Esophagus muscularis mucosa (tissue), 4 donors: ENCODE data around the gene CYB561. TPM values are rescaled to one million over a fixed set of nuclear protein-coding genes. Genes with fewer than 3 reads are reported as not detected.
A peak's percentile ranks its signal among the peaks of the same experiment; 100 is the strongest.

Experiments used
- DNase-seq: peaks from one replicate; pipeline ENCODE4 v3.0.0-alpha.2; 2017; ENCODE audit errors: extremely low spot score
- H3K27ac ChIP-seq, 4 donors: fragments of 200-600 bp; sonication (generic); replicated peaks in 1 of 4; 1 replicate in 3 of 4; 2 replicates in 1 of 4; pipeline ENCODE4 v1.5.1; 2016 to 2019; ENCODE audit warnings: mild to moderate bottlenecking in 1 of 4
- H3K27me3 ChIP-seq, 4 donors: fragments of 200-600 bp; sonication (generic); one replicate each; pipeline versions ENCODE4 v1.5.1 to v1.6.0; 2016 to 2019
- H3K36me3 ChIP-seq, 4 donors: fragments of 200-600 bp; sonication (generic); one replicate each; pipeline ENCODE4 v1.5.1; 2016 to 2019
- H3K4me1 ChIP-seq, 4 donors: fragments of 200-600 bp; sonication (generic); one replicate each; pipeline ENCODE4 v1.5.1; 2016 to 2019
- H3K4me3 ChIP-seq, 4 donors: fragments of 200-600 bp; sonication (generic); 1 replicate in 2 of 4; 2 replicates in 2 of 4; pipeline ENCODE4 v1.5.1; 2016 to 2019; ENCODE audit warnings: mild to moderate bottlenecking in 4 of 4, moderate library complexity in 1 of 4
- H3K9me3 ChIP-seq, 4 donors: fragments of 200-600 bp; sonication (generic); 1 replicate in 3 of 4; 2 replicates in 1 of 4; pipeline ENCODE4 v1.5.1; 2016 to 2019
- EP300 ChIP-seq: sonication (generic); formaldehyde crosslinking; IDR thresholded peaks from one replicate; pipeline ENCODE4 v1.6.1; 2017; ENCODE audit warnings: antibody characterized with exemption
- POLR2A ChIP-seq: fragments of 450-650 bp; IDR thresholded peaks from one replicate; pipeline ENCODE4 v1.6.1; 2017; ENCODE audit warnings: antibody characterized with exemption, moderate library complexity, mild to moderate bottlenecking, low read depth
- POLR2AphosphoS5 ChIP-seq, 2 donors: sonication (generic); formaldehyde crosslinking; IDR thresholded peaks; one replicate each; pipeline ENCODE4 v1.6.1; 2017; ENCODE audit warnings: antibody characterized with exemption in 2 of 2
- WGBS: methylation state at CpG from one replicate; pipeline ENCODE4 v1.1.5; 2018; 5-methylcytosine and 5-hydroxymethylcytosine counted together
- intact Hi-C: fragments of 100-400 bp; cut with DNase I; formaldehyde crosslinking; loops from one replicate; pipeline ENCODE4 v1.15.1; 2023
- total RNA-seq, 4 donors: library from RNA; depleted of rRNA; stranded (reverse); fragments of >200 nt; gene quantifications; one replicate each; pipeline versions ENCODE4 v1.1.0 to v1.2.1, GENCODE V29; 2016
- TF ChIP-seq, protein P1 (sequence below), 3 experiments: fragments of 200-600 bp in 2 of 3; fragments of 450-650 bp in 1 of 3; sonication (generic) in 2 of 3; IDR thresholded peaks; one replicate each; pipeline ENCODE4 v1.5.1; 2017 to 2019; ENCODE audit warnings: antibody characterized with exemption in 3 of 3, mild to moderate bottlenecking in 2 of 3, moderate library complexity in 1 of 3

The CYB561 gene
- total RNA-seq, 4 donors from 2014 or later, result 8.8 to 17.0 (median 13.2) TPM

DNA sequence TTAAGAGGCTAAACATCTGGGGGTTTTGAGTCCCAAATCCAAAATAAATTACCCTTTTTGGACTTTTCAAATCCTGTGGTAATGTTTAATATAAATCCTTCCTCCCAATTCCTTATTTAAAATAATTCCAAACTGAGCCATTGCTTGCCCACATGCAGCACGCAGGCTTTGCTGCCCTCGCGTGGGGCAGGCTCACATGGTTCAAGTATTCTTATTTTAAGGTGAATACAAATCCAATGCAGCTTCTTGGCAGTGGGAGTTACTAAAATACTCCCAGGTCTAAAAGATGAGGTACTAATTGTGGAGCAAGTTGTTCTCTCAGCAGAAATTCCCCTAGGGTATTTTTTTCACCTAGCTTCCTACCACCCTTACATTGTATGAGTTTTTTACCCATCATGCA is 33.0 kb downstream of the CYB561 start:
- TF ChIP-seq EP300 (no peak), POLR2AphosphoS5 (IDR thresholded peaks at IDR 0.05) (no peak), POLR2A (no peak)
- TF ChIP-seq, protein P1, sequence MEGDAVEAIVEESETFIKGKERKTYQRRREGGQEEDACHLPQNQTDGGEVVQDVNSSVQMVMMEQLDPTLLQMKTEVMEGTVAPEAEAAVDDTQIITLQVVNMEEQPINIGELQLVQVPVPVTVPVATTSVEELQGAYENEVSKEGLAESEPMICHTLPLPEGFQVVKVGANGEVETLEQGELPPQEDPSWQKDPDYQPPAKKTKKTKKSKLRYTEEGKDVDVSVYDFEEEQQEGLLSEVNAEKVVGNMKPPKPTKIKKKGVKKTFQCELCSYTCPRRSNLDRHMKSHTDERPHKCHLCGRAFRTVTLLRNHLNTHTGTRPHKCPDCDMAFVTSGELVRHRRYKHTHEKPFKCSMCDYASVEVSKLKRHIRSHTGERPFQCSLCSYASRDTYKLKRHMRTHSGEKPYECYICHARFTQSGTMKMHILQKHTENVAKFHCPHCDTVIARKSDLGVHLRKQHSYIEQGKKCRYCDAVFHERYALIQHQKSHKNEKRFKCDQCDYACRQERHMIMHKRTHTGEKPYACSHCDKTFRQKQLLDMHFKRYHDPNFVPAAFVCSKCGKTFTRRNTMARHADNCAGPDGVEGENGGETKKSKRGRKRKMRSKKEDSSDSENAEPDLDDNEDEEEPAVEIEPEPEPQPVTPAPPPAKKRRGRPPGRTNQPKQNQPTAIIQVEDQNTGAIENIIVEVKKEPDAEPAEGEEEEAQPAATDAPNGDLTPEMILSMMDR (IDR thresholded peaks at IDR 0.05), result no peak
- Histone ChIP-seq H3K36me3 (peaks cover 8 to 68% (median 33%) of the 10 kb centered on the region in 4 donors), H3K27me3 (no peaks in the 10 kb centered on the region), H3K27ac (no peak overlapping the region), H3K9me3 (no peaks in the 10 kb centered on the region), H3K4me1 (no peaks in the 10 kb centered on the region), H3K4me3 (no peak overlapping the region)
- intact Hi-C loops, result no loop called here
- DNase-seq, result no peak
- WGBS, result 90% methylated on average over 3 of the region's 3 CpGs

DNA sequence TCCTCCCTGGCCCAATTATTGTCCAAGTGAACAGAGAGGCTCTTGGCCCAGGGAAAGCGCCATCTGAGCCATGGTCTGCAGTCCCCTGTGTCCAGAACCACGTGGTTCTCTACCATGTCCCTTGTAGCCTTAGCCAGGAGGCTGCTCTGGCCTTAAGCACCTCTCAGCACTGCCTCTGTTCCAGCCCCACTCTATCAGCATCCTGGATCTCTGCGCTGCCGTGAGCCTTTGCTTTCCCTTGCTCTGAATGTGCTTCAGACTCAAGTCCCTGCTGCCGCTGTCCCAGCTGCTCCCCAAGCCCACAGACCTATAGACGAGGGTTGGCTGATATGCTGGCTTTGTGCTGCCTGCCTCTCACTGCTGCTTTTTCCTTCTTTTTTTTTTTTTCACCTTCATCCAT is 33.9 kb downstream of the CYB561 start:
- DNase-seq, result no peak
- Histone ChIP-seq H3K27ac (no peak overlapping the region), H3K4me3 (no peak overlapping the region), H3K27me3 (no peaks in the 10 kb centered on the region), H3K36me3 (peaks cover 8 to 63% (median 31%) of the 10 kb centered on the region in 4 donors), H3K9me3 (no peaks in the 10 kb centered on the region), H3K4me1 (no peaks in the 10 kb centered on the region)
- TF ChIP-seq, protein P1 (IDR thresholded peaks at IDR 0.05), result no peak
- no peak for TF ChIP-seq POLR2A
- TF ChIP-seq POLR2AphosphoS5 (IDR thresholded peaks at IDR 0.05), result no peak
- TF ChIP-seq EP300, result no peak
- WGBS, result 90% methylated on average over 6 of the region's 6 CpGs
- intact Hi-C loops, result no loop called here

DNA sequence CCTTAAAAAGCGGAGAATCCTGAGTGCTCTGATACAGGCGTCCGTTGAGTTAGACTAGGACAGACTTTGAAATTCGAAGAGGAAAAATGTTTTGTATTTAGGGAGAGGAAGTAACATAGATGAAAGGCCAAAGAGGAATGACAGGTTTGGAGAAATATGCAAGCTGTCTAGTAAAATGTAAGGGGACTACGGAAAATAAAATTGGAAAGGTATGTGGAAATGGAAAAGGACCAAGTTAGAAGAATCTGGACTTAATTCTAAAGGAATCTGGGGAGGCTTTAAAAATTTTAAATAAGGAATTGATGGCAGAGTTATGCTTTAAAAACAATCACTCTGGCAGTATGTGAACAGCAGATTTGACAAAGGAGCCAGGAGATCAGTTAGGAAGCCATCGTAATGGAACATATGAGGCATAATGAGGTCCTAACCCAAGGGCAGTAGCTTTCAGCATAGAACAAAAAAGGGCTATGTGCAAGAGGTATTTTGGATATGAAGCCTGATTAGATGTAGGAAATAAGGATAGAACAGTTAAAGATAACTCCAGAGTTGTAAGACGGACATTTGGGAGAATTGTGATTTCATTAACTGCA is 38.3 kb downstream of the CYB561 start:
- peaks cover 8 to 22% (median 12%) of the 10 kb centered on the region in 4 donors for H3K36me3 ChIP-seq
- TF ChIP-seq POLR2A (no peak), EP300 (no peak), POLR2AphosphoS5 (IDR thresholded peaks at IDR 0.05) (no peak)
- TF ChIP-seq, protein P1 (IDR thresholded peaks at IDR 0.05), result no peak

DNA sequence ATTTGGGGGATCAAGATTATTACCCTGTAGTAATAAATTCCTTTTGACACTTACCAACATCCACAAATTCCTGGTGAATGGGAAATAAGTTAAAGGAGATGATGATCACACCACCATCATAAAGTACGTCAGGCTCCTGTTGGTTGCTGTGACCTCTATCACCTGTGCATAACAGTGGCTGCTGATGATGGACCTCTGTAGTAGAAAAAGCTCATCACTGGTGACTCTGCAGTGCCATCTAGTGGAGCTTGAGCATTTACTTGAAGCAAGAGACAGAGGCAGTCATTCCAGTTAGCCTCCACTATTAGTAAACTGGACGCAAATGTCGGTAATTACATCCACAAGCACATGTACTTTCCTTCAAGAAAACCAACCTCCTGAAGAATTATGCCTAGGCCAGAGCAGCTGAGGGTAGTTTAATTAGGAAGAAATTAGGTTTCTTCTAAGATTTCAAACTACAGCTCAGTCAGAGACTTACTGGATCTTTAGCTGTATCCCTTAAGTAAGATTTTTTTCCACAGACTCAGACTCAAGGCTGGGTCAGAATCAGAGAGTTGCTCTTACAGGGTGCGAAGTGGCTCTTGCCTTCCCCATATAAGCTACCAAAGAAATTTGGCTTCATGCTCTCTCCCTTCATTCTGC is 39.3 kb downstream of the CYB561 start:
- intact Hi-C loops, result loop anchor here (1.0 to 10.0 kb wide), 4 partner anchors 132 to 704 kb away; partner anchors contain the start of gene TANC2
- 26% methylated on average over 4 of the region's 4 CpGs for WGBS
- DNase-seq, result no peak
- Histone ChIP-seq H3K27ac (peak overlapping the region in 1 of 4 donors; percentile 13), H3K27me3 (no peaks in the 10 kb centered on the region), H3K36me3 (peaks cover under 1 to 14% (median 4%) of the 10 kb centered on the region in 4 donors), H3K4me1 (peaks cover 0 to 19% (median 12%) of the 10 kb centered on the region in 4 donors), H3K9me3 (no peaks in the 10 kb centered on the region), H3K4me3 (no peak overlapping the region)
- TF ChIP-seq, protein P1 (IDR thresholded peaks at IDR 0.05), result peak; percentile 80 to 87 (median 82)
- no peak for TF ChIP-seq POLR2A

More for the DNA sequence above, 38.3 kb downstream of the CYB561 start:
- Histone ChIP-seq H3K4me1 (peaks cover 0 to 17% (median 7%) of the 10 kb centered on the region in 4 donors), H3K9me3 (no peaks in the 10 kb centered on the region), H3K27me3 (no peaks in the 10 kb centered on the region), H3K4me3 (no peak overlapping the region), H3K27ac (no peak overlapping the region)
- intact Hi-C loops, result loop anchor here (10.0 kb wide), 2 partner anchors 133 to 443 kb away; partner anchors contain the start of gene TANC2
- DNase-seq, result no peak
- WGBS, result 76% methylated on average over 7 of the region's 7 CpGs
